ENCODE measurements around the gene GHR. TPM values are rescaled to one million over a fixed set of nuclear protein-coding genes. Genes with fewer than 3 reads are reported as not detected.

Gene GHR
- total RNA-seq, 4 donors from 2014 or later, result 38.9 to 105 (median 74.8) TPM

GRCh38 chr5:42399702-42400101, 23.5 kb upstream of the GHR start:
- no peak for DNase-seq
- H3K27me3 ChIP-seq, result no peaks in the 10 kb centered on the region
- in situ Hi-C loops (cut with MboI; ENCODE audit: low sequenced_read_pairs in 4 of 4), result loop anchor here in 2 of 4 donors (25.0 kb wide), 2 partner anchors 363 to 488 kb away; partner anchors contain the start of gene CCDC152 (in 1 of the 2)
- intact Hi-C loops (cut with DNase I; ENCODE audit: low total_unique reads), result no loop called here
- no peak for ATAC-seq
- H3K4me1 ChIP-seq, result peaks cover 0 to 5% of the 10 kb centered on the region in 2 donors
- no peaks in the 10 kb centered on the region for H3K36me3 ChIP-seq
- no peak for TF ChIP-seq CTCF (IDR thresholded peaks at IDR 0.05 in 4 of 5, conservative IDR thresholded peaks at IDR 0.05 in 1 of 5)
- no peaks in the 10 kb centered on the region for H3K9me3 ChIP-seq
- H3K27ac ChIP-seq, result no peak overlapping the region
- no peak overlapping the region for H3K4me3 ChIP-seq

GRCh38 chr5:42400474-42400873, 22.8 kb upstream of the GHR start:
- ATAC-seq (no peak), DNase-seq (no peak)
- TF ChIP-seq POLR2A (IDR thresholded peaks at IDR 0.05) (no peak), CTCF (IDR thresholded peaks at IDR 0.05 in 4 of 5, conservative IDR thresholded peaks at IDR 0.05 in 1 of 5) (no peak)
- Histone ChIP-seq H3K9me3 (no peaks in the 10 kb centered on the region), H3K4me3 (no peak overlapping the region), H3K36me3 (no peaks in the 10 kb centered on the region), H3K27me3 (no peaks in the 10 kb centered on the region), H3K27ac (no peak overlapping the region), H3K4me1 (peaks cover 0 to 6% of the 10 kb centered on the region in 2 donors)
- intact Hi-C loops (cut with DNase I; ENCODE audit: low total_unique reads), result no loop called here
- in situ Hi-C loops (cut with MboI; ENCODE audit: low sequenced_read_pairs in 4 of 4), result loop anchor here in 2 of 4 donors (25.0 kb wide), 2 partner anchors 362 to 487 kb away; partner anchors contain the start of gene CCDC152 (in 1 of the 2)

DNA sequence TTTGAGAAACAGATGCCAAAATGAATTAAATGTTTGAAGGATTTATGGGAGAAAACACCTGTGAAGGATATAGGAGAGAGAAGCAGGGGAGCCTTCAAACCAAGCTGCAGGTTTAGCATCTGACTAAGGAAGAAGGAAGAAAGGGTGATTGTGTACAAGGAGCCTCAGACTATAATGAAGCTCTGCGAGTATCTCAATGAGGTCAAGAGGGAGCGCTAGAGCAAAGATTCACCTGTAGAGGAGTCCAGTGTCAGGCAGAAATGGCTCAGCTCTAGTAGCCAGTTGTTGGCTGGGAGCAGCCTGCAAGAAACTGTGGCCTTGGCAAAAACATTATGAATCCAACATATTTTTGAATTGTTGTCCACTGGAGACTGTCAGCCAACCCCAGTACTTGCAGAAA, 20.0 kb upstream of the GHR start:
- no peak for DNase-seq
- ATAC-seq, result no peak
- in situ Hi-C loops (cut with MboI; ENCODE audit: low sequenced_read_pairs in 4 of 4), result loop anchor here in 2 of 4 donors (25.0 kb wide), 2 partner anchors 359 to 484 kb away; partner anchors contain the start of gene CCDC152 (in 1 of the 2)

GRCh38 chr5:42404366-42404765, 18.9 kb upstream of the GHR start:
- ATAC-seq, result peak in 1 of 2 donors; percentile 33
- intact Hi-C loops (cut with DNase I; ENCODE audit: low total_unique reads), result no loop called here

More for the DNA sequence above, 20.0 kb upstream of the GHR start:
- Histone ChIP-seq H3K4me3 (no peak overlapping the region), H3K9me3 (no peaks in the 10 kb centered on the region), H3K36me3 (no peaks in the 10 kb centered on the region), H3K27ac (no peak overlapping the region), H3K4me1 (peaks cover 0 to 6% of the 10 kb centered on the region in 2 donors), H3K27me3 (no peaks in the 10 kb centered on the region)
- TF ChIP-seq CTCF (IDR thresholded peaks at IDR 0.05 in 4 of 5, conservative IDR thresholded peaks at IDR 0.05 in 1 of 5), result no peak
- no peak for TF ChIP-seq POLR2A (IDR thresholded peaks at IDR 0.05)
- intact Hi-C loops (cut with DNase I; ENCODE audit: low total_unique reads), result no loop called here

More at GRCh38 chr5:42404366-42404765, 18.9 kb upstream of the GHR start:
- H3K9me3 ChIP-seq, result no peaks in the 10 kb centered on the region
- H3K4me1 ChIP-seq, result peaks cover 0 to 6% of the 10 kb centered on the region in 2 donors
- no peaks in the 10 kb centered on the region for H3K36me3 ChIP-seq
- no peaks in the 10 kb centered on the region for H3K27me3 ChIP-seq
- no peak for DNase-seq
- no peak overlapping the region for H3K4me3 ChIP-seq
- TF ChIP-seq POLR2A (IDR thresholded peaks at IDR 0.05) (no peak), CTCF (IDR thresholded peaks at IDR 0.05 in 4 of 5, conservative IDR thresholded peaks at IDR 0.05 in 1 of 5) (no peak)
- in situ Hi-C loops (cut with MboI; ENCODE audit: low sequenced_read_pairs in 4 of 4), result loop anchor here in 2 of 4 donors (25.0 kb wide), 2 partner anchors 358 to 483 kb away; partner anchors contain the start of gene CCDC152 (in 1 of the 2)
- no peak overlapping the region for H3K27ac ChIP-seq
